SHP77 treated with DMSO at 0.1 percent for 48 hours (cell line): Measurements from ENCODE around the gene ZNF408.
"Not testable (repeated sequence)": the region's sequence is repeated elsewhere in the genome, so short reads cannot be mapped to it uniquely, and the experiment has no call there.

Experiments used
- DNase-seq: peaks from one replicate; lab custom pipeline; 2025; lab: John Stamatoyannopoulos, UW

Gene ZNF408

GRCh38 chr11:46697723-46698122, 3.1 kb upstream of the ZNF408 start:
- no peak for DNase-seq

GRCh38 chr11:46698597-46698996, 2.2 kb upstream of the ZNF408 start:
- no peak for DNase-seq

DNA sequence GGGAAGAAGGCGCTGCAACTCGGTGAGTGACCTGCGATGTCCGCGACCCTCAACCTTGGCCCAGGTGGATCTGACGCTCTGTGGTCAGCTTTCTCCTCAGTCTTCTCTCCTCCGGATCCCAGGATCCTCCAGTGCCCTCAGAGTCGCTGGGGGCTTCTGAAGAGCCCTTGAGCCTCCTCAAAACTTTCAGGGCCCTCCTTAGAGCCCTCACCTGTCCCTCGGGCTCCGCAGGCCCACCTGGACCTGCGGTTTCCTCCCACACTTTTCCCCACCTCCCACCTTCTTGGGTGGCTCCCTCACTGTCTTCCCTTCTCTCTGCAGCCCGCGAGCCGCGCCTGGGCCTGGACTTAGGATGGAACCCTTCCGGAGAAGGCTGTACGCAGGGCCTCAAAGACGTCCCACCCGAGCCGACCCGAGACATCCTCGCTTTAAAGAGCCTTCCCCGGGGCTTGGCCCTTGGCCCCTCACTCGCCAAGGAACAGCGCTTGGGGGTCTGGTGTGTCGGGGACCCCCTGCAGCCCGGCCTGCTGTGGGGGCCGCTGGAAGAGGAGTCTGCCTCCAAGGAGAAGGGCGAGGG, 335 bp downstream of the ZNF408 start:
- DNase-seq = no peak

DNA sequence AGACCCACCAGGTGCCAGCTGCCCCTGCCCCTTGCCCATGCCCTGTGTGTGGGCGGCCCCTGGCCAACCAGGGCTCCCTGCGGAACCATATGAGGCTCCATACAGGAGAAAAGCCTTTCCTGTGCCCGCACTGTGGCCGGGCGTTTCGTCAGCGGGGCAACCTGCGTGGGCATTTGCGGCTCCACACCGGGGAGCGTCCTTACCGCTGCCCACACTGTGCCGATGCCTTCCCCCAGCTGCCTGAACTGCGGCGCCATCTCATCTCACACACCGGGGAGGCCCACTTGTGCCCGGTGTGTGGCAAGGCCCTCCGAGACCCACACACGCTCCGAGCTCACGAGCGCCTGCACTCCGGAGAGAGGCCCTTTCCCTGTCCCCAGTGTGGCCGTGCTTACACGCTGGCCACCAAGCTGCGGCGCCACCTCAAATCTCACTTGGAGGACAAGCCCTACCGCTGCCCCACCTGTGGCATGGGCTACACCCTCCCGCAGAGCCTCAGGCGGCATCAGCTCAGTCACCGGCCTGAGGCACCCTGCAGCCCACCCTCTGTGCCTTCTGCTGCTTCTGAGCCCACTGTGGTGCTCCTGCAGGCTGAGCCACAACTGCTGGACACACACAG, 4.3 kb downstream of the ZNF408 start:
- no peak for DNase-seq

DNA sequence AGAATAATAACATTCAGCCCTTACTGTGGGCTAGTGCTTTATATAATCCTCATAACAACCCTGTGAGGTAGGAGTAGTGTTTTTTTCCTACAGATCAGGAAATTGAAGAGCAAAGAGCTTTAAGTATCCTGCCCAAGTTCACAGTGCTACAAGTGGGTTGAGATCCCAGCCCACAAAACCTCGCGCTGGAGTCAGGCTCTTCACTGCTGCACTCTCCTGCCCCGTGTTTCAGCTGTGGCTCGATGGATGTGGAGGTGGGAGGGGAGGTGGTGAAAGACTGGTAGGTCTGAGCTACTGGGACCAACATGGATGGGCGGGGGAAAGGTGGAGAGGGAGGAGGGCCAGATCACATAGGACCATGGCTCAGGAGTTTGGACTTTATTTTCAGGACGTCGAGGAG, 6.1 kb downstream of the ZNF408 start:
- DNase-seq = no peak

- not testable (repeated sequence) for DNase-seq
These were observed 8.5 kb downstream of the ZNF408 start for GRCh38 chr11:46709351-46709750.

- no peak for DNase-seq
These were observed 10.0 kb downstream of the ZNF408 start for GRCh38 chr11:46710821-46711269.

- DNase-seq = no peak
These were observed 10.5 kb downstream of the ZNF408 start for GRCh38 chr11:46711303-46711702.

DNA sequence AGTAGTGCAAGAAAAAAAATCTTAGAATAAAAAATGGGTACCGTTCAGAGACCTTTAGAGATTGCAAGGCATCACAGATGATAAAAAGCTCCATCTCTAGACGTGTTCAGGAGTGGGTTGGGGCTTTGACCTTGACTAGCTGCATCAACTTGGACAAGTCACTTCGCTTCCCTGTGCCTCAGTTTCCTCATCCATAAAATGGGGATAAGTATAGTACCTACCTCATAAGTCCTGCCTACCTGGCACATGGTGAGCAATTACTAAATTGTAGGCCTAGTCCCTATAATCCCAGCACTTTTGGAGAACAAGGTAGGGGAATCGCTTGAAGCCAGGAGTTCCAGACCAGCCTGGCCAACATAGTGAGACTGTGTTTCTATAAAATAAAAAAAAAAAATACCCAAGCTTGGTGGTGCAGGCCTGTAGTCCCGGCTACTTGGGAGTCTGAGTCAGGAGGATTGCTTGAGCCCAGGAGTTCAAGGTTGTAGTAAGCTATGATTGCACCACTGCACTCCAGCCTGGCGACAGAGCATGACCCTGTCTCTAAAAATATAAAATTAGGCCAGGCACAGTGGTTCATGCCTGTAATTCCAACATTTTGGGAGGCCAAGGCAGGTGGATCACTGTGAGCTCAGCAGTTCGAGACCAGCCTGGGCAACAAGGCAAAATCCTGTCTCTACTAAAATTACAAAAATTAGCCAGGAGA, 12.2 kb downstream of the ZNF408 start:
- no peak for DNase-seq

DNA sequence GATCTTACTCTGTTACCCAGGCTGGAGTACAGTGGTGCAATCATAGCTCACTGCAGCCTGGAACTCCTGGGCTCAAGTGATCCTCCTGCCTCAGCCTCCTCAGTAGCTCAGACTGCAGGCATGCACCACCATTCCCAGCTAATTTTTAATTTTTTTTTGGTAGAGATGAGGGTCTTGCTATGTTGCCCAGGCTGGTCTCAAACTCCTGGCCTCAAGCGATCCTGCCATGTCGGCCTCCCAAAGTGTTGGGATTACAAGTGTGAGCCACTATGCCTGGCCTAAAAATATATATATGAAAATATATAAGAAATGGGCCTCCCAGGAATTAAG, 17.0 kb downstream of the ZNF408 start:
- not testable (repeated sequence) for DNase-seq

DNA sequence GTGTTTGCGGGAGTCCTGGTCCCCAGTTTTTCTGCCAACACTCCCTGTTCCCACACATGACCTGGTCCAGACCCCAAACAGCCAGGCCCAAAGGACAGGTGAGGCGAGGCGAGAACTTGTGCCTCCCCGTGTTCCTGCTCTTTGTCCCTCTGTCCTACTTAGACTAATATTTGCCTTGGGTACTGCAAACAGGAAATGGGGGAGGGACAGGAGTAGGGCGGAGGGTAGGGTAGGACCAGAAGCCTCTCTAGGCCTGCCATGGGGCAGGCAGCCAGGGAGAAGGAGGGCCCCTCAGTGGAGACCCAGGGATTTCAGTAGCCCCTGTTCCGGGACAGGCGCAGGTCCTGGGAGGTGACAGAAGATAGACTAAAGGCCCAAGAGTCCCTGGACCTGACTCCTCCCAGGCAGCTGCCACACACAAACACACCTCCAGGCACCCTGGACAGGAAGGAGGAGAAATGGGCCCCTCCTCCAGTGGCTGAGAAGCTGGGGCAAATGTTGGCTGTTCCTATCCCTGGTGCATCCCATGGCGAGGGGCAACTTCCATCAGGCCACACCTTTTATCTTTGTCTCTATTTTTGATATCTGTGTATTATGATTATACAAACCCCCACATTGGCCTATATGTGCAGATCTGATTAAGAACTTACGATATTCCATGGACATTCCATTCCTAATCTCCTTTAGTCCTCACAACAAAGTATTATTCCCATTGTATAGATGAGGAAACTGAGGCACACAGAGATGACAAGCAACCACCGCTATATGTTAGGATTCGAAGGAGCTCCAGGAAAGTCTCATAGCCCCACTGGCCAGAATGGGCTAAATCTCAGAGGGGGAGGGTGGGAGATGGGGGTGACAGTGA, 17.6 kb downstream of the ZNF408 start:
- DNase-seq = peak; percentile 66

- DNase-seq = no peak
These were observed 18.3 kb downstream of the ZNF408 start, which contains the start of gene F2 for GRCh38 chr11:46719048-46719542. Gene F2 (plus strand): TSS chr11:46719213. CDS start chr11:46719236, 23 bp downstream.

- no peak for DNase-seq
These were observed 18.9 kb downstream of the ZNF408 start for GRCh38 chr11:46719543-46720218.

- DNase-seq = no peak
These were observed 20.5 kb downstream of the ZNF408 start for GRCh38 chr11:46721286-46721685.

GRCh38 chr11:46722566-46723358, 21.9 kb downstream of the ZNF408 start:
- no peak for DNase-seq

- no peak for DNase-seq
These were observed 22.5 kb downstream of the ZNF408 start for GRCh38 chr11:46723359-46723680.

DNA sequence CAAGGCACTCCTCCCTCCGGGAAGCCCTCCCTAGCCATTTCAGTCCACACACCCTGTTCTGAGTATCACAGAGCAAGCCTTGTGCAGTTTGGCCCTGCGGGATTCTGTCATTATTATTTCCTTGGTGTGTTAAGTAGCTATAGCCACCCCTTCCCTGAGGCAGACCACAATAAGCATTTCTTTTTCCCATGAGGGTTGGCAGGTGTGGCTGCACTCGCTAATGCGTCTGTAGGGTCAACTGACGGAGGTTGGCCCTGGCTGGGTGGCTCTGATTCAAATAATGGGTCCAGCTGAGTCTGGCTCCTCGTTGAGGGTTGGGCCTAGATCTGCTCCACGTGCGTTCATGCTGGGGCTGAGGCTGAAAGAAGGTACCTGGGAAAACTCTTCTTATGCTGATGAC, 23.3 kb downstream of the ZNF408 start:
- no peak for DNase-seq

DNA sequence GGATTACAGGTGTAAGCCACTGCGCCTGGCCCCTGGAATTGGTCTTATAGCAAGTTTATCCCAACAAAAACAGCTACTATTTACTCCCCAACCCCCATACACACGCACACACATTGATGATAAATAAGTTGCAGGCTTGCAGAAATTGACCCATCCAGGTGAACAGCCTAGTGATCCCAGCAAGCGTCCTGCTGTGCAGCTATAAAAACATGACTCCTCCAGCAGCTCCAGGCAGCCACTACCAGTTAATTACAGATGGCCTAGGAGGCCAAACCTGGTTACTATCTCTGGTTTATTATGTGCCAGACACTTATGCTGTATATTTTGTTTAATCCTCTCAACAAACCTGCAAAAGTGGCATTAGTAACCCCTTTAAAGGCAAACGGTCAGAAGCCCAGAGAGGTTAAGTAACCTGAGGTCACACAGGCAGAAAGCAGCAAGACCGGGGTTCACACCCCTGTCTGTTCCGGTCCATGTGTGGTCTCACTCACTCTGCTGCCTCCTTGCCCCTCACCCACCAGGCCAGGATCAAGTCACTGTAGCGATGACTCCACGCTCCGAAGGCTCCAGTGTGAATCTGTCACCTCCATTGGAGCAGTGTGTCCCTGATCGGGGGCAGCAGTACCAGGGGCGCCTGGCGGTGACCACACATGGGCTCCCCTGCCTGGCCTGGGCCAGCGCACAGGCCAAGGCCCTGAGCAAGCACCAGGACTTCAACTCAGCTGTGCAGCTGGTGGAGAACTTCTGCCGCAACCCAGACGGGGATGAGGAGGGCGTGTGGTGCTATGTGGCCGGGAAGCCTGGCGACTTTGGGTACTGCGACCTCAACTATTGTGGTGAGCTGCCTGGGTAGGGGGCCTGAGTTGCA, 24.7 kb downstream of the ZNF408 start:
- DNase-seq = no peak

DNA sequence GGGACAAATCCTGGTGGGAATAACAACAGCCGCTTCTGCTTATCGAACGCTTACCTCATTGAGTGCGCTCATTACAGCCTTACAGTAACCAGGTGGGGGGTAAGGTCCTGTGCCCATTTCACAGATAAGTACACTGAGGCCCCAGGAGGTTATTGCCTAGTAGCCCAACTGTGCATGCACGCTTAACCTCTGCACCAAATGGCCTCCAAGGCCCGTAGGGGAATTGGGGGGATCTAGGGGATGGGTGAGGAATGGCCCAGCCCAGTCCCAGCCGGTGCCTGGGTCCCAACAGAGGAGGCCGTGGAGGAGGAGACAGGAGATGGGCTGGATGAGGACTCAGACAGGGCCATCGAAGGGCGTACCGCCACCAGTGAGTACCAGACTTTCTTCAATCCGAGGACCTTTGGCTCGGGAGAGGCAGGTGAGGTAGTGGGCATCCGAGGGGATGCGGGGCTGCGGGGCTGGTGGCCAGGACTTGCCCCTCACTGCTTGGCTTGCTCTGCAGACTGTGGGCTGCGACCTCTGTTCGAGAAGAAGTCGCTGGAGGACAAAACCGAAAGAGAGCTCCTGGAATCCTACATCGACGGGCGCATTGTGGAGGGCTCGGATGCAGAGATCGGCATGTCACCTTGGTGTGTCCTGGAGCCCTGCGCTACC, 25.5 kb downstream of the ZNF408 start:
- no peak for DNase-seq
